Subcutaneous adipose tissue (tissue), 4 donors: ENCODE data around the gene SLC35B2. TPM values are rescaled to one million over a fixed set of nuclear protein-coding genes. Genes with fewer than 3 reads are reported as not detected.

Experiments
- CTCF ChIP-seq: fragments of 450-650 bp; IDR thresholded peaks from one replicate; pipeline ENCODE4 v1.5.1; 2016; ENCODE audit warnings: low read depth, mild to moderate bottlenecking, control low read depth, antibody characterized with exemption, moderate library complexity
- total RNA-seq, 4 donors: library from RNA; depleted of rRNA; stranded (reverse); fragments of >200 nt; gene quantifications; one replicate each; pipeline ENCODE4 v1.1.0, GENCODE V29; 2016

Gene SLC35B2
- total RNA-seq = 10 to 100 TPM; 14.2 to 30.3 (median 25.8) TPM

- TF ChIP-seq CTCF = no peak
Measured at GRCh38 chr6:44257025-44257752, at the start of gene SLC35B2. TSS of gene SLC35B2 (minus strand) at chr6:44257528. CDS start at chr6:44257410, 118 bp downstream.

GRCh38 chr6:44306710-44307109 is 49.4 kb upstream of the SLC35B2 start:
- no peak for TF ChIP-seq CTCF

GRCh38 chr6:44305200-44305725 is 47.9 kb upstream of the SLC35B2 start:
- TF ChIP-seq CTCF = no peak

- no peak for TF ChIP-seq CTCF
Measured at GRCh38 chr6:44304282-44305199, 47.2 kb upstream of the SLC35B2 start.

GRCh38 chr6:44303842-44304241 is 46.5 kb upstream of the SLC35B2 start:
- TF ChIP-seq CTCF = no peak

- no peak for TF ChIP-seq CTCF
Measured at GRCh38 chr6:44302856-44303255, 45.5 kb upstream of the SLC35B2 start.
